ENCODE results near the gene COL4A4.

COL4A4 gene

GRCh38 chr2:226981791-226982326 is 182.1 kb downstream of the COL4A4 start:
- DNase-seq (ENCODE audit: low spot score) = no peak

DNA sequence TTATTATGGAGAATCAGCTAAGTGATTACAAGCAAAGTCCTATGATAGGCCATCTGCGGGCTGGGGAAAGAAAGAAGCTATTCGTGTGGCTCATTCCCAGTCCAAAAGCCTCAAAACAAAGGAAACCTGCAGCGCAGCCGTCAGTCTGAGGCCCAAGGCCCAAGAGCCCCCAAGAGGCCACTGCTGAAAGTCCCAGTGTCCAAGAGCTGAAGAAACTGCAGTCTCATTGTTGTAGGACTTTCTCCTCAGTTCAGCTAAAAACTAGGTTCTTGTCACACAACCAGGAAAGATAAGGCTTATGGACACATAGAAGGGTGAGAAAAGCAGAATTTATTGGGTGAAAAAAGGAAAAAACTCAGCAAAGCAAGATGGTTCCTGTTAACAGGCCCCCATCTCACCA is 185.0 kb downstream of the COL4A4 start:
- DNase-seq (ENCODE audit: low spot score) = no peak

DNA sequence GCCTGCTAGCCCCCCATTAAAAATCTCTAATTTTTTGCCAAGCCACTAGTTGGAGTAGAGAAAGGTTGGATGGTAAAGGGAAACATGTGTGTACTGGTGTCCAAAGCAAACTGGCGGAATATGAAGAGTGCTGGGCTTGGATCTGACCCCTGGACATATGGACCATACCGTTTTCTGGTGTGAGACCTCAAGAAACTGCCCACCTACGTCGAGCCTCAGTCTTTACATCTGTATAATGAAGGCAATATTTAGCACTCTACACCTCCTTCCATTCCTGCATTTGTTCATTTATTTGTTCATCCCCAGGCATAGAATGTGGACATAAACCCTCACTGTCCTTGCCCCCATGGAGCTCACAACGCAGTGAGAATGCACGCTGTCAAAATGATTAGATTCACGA is 185.7 kb downstream of the COL4A4 start:
- DNase-seq (ENCODE audit: low spot score) = no peak

GRCh38 chr2:226977775-226978190 is 186.2 kb downstream of the COL4A4 start:
- no peak for DNase-seq (ENCODE audit: low spot score)

DNA sequence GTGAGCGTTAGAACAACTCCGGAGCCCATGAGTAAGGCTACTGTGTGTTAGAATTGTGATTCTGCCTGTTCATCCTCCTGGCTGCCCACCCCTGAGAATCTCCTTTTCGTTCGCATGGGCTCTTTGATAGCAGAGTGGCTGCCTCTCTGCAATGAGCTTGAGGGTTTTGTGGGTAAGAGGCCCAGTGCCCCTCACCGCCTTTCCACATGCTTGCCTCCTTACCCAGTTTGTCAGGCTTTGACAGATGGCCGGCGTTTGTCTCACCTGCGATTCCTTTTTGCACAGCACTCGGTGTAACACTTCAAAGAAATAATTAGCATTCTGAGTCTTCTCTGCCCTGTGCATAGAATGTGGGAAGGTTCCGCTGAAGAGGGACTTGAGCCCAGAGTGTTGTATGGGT is 190.2 kb downstream of the COL4A4 start:
- no peak for DNase-seq (ENCODE audit: low spot score)

DNA sequence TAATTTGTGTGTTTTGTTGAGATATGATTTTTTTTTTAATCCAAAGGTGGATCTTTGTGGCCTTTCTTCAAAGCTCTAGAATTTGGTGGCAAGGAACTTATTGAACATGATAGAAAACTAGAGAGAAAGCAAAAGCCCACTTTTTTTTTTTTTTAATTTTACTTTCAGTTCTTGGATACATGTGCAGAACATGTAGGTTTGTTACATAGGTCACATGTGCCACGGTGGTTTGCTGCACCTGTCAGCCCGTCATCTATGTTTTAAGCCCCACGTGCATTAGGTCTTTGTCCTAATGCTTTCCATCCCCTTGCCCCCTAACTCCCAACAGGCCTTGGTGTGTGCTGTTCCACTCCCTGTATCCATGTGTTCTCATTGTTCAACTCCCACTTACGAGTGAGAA is 192.2 kb downstream of the COL4A4 start:
- DNase-seq (ENCODE audit: low spot score) = no peak

GRCh38 chr2:226971084-226971483 is 192.9 kb downstream of the COL4A4 start:
- DNase-seq (ENCODE audit: low spot score) = peak; percentile 29

DNA sequence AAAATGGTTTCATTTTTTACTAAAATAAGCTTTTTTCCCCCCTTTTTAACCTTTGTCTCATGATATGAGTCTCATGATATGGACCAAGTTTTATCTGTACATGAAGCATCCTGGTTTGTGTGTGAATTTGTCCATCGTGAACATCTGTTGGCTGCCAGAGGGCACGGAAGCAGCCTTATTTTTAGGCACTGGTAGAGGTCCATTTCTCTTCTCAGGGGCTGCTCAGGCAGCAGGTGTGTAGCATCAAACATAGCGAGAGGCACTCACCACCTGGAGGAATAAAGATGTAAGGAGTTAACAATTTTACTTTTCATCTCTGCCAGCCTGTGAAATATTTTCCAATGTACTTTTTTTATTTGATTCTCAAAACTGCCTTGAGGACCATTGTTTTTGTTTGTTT is 193.6 kb downstream of the COL4A4 start:
- peak; percentile 36 for DNase-seq (ENCODE audit: low spot score)

- DNase-seq (ENCODE audit: low spot score) = no peak
Observed at GRCh38 chr2:226969417-226970080, 194.5 kb downstream of the COL4A4 start.

DNA sequence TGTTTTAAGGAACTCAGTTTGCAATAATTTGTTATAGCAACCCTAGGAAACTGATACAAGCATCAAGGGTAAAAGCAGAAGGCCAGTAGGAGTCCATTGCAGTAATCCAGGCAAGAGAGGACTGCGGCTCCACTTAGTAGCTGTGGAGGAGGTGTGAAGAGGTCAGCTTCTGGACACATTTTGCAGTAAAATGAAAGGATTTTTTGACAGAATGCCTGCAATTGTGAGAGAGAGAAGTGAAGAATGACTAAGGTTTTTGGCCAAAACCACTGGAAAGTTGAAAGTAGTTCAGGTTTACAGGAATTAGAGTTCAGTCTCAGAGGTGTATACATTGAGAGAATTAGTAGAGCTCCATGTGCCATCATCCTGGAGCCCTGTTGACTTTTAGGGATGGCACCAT is 198.6 kb downstream of the COL4A4 start:
- no peak for DNase-seq (ENCODE audit: low spot score)

DNA sequence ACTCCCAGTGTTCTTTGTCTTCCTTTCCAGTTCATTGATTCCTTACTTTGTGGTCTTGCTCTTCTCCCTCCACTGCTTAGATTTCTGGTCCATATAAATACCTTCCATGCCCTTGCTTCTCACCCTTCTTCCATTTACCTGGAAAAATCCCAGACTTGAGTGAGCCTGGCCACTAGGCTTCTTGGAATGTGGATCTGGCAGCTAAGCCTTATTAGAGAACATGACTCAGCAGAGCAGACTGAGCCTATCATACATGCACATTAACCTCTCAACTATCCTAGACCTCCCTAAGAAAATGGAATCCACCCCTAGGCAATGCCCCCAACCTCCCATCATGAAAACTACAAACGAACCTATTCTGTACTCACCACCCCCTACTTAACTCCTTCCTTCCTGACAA is 200.5 kb downstream of the COL4A4 start:
- DNase-seq (ENCODE audit: low spot score) = no peak

GRCh38 chr2:226962176-226962773 is 201.7 kb downstream of the COL4A4 start:
- DNase-seq (ENCODE audit: low spot score) = no peak

DNA sequence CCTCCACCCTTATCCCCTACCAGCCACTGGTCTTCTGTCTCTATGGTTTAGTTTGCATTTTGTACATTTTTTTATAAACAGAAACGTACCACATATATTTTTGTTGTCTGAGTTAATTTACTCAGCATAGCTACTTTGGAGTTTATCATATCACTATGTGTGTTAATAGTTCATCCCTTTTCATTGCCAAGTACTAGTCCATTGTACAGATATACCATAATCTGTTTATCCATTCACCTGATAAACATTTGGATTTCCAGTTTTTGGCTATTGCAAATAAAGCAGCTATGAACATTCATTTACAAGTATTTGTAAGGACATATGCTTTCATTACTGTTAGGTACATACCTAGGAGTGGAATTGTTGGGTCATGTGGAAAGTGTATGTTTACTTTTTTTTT is 204.6 kb downstream of the COL4A4 start:
- no peak for DNase-seq (ENCODE audit: low spot score)

DNA sequence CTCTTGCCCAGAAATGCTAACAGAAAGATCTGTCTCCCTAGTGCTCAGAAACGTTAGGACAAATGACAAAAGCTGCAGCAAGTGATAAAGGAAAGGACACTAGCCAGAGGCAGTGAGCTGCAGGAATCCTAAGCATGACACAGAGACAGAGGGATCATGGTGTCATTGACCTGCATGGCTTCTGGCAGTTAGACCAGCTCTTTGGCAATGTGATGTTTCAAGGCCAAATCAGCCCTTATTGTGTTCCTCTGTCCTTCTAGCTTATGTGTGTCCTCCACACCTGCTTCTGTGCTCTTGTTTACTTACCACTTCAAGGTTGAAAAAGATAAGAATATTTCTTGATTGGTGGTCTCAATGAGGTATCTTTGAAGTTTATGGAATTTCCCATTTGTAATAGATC is 207.3 kb downstream of the COL4A4 start:
- no peak for DNase-seq (ENCODE audit: low spot score)

DNA sequence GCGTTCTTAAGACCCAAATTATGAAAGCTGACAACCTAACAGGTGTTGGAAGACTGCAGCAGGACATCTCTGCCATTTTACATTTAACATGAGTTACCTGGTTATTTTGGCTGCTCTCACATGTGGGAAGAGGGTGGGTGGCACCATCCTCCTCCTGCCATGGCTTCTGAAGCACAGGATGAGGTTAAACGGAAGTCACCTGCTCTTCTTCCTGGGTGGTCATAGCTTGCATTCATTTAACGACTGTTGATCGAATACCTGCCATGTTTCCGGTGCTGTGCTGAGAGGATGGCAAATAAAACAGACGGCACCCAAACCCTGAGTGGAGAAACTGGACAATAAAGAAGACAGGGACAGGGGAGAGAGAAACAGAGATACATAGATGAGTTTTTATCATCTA is 210.2 kb downstream of the COL4A4 start:
- DNase-seq (ENCODE audit: low spot score) = no peak

DNA sequence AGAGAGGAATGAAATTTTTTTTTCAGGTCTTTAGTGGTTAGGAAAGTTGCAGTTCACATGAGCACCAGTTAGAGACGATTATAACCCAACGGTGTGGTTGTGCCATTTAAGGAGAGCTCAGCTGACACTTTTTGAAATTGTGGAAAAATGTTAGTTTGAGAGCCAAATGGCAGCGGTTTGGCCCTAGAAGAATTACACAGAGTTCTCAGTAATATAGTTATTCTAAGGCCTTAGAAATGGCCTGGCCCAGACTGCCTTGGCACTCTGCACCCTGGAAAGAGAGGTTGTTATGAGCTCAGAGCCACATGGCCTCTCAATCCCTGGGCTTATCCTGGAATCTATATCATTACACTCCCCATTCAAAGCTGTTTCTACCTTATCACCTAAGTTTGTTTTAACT is 210.8 kb downstream of the COL4A4 start:
- no peak for DNase-seq (ENCODE audit: low spot score)
